NCI-H1048 (cell line): ENCODE measurements around the gene PANK4.

ENCODE experiments used
- DNase-seq: peaks from one replicate; lab custom pipeline; 2025; lab: John Stamatoyannopoulos, UW

The PANK4 gene

DNA sequence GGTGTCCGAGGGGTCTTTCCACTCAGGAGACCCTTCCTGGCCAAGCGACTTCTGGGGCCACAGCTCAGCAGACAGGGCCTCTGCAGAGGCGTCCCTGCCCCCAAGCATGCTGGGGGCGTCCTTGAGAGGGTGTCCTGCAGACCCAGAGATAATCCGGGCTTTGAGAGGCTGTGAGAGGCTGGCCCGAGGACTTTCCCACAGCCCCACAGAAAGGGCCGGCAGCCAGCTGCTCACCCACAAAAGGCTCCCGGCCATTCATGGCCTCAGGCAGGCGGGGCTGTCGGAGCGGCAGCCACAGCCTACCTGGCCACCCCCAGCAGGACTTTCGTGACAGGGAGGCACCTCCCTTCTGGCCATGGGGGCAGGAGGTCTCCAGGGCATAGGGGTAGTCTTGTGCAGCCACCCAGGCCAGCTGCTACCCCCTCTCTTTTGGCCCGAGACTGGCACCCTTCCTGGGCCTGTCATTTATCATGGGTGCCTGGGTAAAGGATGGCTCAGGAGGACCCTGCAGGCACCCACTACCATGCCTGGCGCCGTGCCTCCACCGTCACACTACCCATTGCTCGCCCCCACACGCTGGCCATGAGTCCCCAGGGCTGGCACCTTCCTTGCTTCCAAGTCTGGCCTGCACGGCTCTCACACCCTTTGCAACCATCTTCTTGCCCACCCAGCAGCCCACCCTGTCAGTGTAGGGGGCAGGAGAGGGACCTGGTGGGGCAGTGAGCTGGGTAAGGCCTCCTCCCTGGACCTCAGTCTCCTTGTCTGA lies 18.7 kb upstream of the PANK4 start:
- DNase-seq, result no peak

DNA sequence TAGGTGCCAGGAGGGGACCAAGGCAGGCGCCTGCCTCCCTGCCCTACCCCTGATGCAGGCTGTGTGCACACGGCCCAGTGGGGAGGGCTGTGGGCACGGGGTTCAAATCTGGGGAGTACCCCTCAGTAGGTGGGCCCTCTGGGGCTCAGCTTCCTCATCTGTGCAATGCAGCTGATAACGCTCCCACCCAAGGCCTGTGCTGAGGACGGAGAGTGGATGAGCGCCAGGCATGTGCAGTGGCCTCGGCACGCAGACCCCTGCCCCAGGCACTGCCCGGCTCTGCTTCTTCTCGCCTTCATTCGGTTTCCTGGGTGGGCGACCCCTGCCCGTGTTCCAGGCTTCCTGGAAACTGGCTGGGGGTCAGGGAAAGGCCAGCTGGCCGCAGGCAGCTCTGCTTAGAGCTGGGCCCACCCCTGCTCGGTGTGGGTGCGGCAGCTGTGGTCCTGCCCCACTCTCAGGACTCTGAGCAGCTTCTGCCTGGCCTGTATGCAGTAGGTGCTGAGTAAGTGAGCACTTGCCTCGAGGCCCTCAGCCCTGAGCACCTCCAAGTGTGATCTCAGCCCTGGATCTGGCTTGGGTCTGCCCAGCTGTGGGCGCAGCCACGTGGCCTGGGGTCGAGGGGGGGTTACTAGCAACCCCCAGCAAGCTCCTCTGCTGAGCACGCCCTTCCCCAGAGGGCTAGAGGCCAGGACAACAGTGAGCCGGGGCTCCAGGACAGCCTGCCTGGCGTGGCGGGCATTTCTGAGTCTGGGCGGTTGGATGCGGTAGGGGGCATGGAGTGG lies 17.9 kb upstream of the PANK4 start:
- no peak for DNase-seq

DNA sequence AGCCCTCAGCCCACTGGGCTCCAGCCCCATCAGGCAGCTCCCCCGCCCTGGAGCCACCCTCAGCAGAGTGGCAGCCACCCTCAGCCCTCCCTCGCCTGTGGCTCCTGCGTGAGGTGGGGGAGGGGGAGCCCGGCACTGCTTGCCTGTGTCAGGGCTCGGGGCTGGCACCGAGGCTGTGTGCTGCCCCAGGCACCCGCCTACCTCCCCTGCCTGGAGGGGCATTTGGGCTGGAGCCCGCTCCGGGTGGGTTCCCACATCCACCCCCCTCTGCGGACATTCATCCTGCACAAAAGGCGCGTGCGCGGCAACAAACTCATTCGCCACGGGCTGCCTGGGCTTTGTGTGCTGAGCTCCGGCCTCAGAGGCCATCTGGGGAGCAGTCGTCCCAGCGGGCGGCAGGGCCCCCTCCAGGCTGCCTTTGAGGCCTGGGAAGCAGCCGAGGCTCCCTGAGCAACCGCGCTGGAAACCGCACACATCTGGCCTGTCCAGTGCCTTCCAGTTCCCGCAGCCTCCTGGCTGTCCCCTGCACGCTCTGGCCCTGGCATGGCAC lies 17.2 kb upstream of the PANK4 start:
- no peak for DNase-seq

DNA sequence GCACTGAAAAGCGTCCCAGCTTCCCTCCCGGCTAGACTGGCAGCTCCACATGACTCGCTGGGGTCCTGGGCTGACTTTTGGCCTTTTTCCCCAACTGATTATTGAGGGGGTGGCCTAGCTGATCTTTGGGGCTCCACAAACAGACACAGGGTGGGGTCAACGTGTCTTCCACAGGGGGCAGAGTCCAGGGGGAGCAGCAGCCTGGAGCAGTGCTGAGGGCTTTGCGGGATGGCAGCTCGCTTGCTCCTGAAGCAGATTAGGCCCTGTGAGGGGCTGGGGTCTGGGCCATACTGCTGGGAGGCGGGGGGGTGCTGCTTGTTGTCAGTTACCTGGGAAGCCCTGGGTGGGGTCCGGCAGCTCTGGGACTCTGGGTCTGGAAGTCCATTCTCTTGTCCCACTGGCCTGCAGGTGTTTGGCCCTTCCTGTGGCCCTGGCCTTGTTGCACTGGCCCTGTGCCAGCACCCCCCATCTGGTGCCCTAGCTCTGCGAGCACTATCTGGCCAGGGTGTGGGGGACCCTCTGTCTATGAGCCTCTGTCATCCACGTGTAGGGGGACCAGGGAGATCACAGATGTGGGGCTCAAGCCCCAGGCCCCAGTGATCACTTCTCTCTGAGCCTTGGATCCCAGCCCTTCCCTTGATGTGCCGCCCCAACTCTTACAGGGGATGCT lies 16.0 kb upstream of the PANK4 start:
- no peak for DNase-seq

DNA sequence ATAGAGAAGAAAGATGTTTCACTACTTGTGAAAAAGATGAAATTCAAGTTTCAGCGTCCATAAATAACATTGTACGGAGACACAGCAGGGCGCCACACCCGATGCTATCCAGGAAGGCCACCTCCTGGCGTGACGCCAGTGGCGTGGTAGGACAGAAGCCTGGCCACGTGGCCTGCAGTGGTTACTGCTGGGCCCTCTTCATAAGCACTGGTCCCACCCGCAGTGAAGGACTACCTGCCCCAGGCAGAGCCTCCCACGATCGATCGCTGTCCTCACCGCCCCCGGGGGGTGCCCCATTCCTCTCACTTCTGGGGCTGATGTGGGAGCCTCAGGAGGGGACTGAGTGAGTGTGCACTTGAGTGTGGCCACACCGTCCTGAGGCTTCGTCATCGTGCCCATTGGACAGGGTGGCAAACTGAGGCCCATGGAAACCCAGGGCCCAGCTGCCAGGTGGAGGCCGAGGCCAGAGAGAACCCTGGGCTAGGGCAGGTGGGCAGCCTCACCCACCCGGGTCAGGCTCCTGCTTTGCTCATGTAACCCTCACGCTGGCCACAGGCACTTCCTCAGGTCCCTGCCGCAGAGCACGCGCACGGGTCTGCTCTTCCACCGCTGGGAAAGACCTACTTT lies 15.3 kb upstream of the PANK4 start:
- DNase-seq, result no peak

DNA sequence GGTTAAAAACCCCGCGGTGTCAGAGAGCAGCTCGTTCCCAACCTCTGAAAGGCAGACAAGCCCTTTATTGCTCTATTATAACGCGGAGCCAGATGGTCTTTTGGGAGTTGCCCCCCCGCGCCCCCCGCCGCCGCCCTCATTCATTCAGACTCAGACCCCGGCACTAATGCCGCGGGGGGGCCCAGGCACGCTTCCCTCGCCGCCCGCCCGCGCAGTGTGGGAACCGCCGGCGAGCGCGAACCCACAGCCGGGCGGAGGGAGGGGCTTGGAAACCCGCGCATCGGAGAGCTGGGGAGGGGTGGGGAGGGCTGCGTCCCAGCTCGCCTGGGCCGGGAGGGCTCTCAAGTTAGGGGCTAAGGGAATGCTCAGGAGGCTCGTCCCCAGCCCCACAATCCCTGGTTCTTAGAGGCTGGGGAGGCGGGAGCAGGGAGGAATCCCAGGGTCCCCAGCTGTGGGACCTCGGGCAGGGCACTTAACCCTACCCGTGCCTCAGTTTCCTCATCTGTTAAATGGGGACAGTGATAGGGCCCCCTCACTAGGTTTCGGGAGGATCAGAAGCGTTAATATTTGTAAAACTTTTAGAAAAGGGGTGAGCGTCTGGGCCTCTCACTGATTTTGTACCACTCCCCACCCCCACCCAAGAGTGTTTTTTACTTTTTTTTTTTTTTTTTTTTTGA lies 14.6 kb upstream of the PANK4 start:
- DNase-seq, result no peak

DNA sequence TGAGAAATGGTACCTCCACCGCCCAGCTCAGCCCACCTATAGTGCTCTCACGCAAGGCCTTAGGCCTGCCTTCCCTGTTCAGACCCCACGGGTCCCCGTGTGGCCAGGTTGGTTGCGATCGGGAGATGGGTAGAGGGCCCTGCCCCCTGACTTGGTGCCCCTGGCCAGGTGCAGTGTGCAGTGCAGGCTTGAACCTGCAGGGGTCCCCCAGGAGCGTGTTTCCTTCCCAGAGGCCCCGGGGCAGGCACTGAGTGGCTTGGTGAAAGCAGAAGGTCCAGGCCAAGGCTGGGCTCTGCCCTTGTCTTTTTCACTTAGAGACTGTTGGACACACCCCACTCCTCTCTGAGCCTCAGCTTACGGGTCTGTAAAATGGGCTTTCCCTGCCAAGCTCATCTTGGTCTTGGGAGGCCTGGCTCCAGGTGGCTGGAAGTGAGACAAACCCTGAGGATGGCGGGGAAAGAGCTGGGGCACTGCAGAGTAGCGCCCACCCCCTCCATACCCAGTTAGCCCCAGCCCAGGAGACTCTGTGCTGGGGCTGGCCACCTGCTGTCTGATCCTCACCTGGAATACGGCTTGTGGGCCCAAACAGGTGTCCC lies 13.0 kb upstream of the PANK4 start:
- DNase-seq, result no peak

DNA sequence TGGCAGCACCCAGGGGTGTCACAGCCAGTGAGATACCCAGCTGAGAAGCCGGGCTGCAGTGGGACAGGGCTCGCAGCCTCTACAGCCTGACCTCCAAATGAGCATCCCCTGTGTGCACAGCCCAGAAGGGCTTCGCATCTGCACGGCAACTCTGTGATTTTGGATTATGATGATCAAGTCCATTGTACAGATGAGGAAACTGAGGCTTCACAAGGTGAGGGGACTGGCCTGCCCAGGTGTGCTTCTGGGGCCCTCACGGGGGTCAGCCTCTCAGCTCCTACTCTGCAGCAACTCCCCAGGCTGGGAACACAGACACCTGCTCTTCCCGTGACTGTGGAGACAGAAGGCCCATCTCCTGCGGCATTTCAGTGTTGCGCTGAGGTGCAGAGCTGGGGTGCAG lies 12.5 kb upstream of the PANK4 start:
- no peak for DNase-seq

DNA sequence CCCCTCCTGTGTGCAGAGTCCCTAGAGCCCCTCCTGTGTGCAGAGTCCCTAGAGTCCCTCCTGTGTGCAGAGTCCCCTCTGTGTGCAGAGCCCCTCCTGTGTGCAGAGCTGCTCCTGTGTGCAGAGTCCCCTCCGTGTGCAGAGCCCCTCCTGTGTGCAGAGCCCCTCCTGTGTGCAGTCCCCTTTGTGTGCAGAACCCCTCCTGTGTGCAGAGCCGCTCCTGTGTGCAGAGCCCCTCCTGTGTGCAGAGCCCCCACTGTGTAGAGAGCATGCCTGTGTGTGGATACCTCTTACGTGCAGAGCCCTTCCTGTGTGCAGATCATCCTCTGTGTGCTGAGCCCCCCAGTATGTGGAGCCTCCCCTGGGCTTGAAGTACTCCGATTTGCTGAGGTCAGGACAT lies 12.0 kb upstream of the PANK4 start:
- DNase-seq, result no peak

DNA sequence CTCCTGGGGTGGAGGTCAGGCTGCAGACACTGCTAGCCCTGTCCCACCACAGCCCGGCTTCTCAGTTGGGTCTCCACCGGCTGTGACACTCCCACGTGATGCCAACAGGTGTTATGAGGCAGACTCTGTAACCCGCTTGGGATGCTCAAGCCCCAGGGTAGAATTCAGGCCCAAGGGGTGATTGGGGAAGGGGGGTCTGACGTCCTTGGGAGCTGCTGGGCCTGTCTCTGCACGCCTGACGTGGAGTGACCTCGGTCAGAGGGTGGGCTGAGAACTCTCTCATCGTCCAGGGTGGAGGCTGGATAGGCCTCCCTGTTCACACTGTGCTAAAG lies 11.4 kb upstream of the PANK4 start:
- DNase-seq, result no peak

DNA sequence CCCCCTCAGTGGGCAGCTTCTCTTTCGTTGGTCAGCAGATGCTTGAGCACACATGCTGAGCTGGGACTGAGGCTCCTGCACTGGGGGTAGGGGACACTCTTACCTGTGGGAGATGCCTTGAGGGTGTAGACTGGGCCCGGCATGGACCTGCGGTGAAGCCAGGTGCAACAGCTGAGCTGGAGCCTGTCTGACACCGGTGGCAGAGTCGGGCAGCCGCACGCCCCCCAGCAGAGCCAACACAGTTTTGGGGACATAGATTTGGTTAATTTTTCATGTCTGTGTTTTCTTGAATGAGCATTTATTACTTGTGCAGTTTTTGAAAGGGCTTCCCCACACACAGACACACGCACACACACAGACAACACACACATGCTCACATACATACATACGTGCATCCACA lies 9.6 kb upstream of the PANK4 start:
- DNase-seq, result no peak

DNA sequence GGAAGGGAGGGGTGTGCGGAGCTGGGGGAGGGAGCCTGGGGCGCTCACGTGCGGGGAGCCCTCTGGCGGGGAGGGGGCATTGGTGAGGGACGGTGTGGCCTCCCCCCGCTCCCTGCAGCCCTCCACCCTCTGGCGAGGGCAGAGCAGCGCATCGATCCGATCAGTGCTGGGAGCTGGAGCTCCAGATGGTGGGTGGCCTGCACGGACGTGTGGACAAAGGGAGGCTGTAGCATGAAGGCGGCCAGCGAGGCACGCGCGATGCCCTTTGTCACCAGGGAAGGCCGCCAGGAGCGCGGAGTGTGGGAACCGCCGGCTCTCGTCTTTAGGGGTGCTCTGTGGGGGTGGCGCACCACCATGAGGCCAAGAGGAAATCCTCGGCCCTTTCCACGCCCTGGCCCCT lies 9.1 kb upstream of the PANK4 start:
- no peak for DNase-seq

DNA sequence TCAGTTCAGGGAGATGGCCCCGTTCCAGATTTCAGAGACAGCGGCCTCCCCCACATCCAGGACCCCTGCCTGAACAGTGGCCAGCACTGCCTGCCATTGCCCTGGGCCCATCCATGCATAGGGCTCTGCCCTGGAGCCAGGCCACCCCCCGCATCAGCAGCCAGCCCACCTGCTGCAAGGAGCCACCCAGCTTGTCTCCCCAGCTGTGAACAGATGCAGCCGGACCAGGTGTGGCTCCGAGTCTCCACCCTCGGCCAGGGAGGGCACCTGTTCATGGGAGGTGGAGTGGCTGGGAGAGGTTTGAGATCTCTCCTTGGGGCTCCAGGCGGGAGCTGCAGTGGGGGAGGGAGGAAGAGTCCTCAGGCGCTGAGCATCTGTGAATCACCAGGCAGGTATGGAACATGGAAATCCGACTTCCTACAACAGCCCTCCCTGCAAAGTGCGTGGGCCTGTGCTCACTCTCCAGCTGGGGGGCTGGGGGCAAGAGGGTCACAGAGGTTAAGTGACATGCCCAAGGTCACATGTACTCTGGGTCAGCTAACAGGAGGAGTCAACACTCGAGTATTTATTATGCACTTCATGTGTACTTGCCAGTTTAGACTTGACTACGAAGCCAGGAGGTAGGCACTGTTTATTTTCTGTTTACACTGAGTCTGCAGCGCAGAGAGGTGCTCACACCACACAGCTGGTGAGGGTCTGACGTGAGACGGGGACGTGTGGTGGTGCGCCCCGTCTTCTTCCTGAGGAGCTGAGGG lies 8.5 kb upstream of the PANK4 start:
- no peak for DNase-seq

DNA sequence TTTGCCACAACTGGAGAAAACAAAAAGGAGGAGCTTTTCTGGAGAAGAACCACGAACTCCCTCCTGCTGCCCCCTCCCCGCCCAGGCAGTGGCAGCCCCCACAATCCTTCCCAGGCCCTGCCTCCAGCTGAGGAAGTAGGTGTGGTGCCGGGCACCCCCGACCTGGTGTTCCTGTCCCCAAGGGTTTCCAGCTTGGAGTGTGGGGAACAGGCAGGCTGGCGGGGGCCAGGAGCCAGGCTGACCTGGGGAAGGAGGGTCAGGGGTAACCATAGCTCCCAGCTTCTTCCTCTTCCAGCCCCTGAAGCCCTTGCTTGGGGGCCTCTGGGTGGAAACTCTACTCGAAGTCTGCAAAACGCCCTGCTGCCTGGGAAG lies 7.9 kb upstream of the PANK4 start:
- DNase-seq, result no peak

DNA sequence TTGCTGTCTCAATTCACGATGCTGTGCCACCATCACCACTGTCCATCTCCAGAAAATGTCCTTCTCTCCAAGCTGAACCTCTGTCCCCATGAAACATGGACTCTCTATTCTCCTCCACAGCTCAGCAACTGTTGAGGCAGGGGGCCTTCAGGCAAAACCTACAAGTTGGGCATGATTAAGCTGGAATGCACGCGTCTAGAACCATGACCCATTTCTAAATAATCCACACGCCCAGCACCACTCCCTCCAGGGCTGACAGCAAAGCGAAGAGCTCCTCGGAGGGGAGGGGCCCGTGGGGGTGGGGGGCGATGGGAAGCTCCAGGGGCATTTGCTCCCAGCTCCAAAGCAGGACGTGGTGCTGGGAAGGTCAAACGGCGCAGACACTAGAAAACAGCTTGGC lies 7.0 kb upstream of the PANK4 start:
- DNase-seq, result no peak

DNA sequence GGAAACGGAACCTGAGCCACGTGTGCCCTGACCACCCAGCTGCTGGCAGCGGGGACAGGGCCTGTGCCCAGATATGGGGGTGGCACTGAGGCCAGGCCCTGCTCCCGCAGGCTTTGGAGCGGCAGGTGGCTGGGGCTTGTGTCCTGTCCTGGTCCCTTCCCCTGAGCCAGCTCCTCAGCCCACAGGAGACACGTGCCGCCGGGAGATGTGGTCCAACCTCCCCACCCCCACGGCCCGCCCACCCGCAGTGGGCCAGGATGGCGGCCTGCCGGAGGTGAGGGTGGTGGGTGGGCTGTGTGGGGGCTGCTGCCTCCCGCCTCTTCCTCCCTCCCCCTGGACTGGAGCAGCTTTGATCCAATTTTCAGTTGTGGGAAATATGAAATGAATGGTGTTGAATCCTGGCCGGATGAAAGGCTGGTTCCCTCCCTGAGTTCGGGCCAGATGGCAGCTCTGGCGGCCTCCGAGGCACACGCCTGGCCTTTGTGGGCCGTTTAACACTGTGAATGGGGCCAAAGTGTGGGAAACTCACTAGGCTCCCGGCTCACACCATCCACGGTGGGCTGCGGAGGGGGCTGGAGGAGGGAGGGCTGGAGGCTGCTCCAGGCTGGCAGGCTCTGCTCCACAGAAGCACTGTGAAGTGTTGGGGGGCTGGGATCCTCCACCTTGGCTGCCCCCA lies 6.2 kb upstream of the PANK4 start:
- DNase-seq, result no peak

DNA sequence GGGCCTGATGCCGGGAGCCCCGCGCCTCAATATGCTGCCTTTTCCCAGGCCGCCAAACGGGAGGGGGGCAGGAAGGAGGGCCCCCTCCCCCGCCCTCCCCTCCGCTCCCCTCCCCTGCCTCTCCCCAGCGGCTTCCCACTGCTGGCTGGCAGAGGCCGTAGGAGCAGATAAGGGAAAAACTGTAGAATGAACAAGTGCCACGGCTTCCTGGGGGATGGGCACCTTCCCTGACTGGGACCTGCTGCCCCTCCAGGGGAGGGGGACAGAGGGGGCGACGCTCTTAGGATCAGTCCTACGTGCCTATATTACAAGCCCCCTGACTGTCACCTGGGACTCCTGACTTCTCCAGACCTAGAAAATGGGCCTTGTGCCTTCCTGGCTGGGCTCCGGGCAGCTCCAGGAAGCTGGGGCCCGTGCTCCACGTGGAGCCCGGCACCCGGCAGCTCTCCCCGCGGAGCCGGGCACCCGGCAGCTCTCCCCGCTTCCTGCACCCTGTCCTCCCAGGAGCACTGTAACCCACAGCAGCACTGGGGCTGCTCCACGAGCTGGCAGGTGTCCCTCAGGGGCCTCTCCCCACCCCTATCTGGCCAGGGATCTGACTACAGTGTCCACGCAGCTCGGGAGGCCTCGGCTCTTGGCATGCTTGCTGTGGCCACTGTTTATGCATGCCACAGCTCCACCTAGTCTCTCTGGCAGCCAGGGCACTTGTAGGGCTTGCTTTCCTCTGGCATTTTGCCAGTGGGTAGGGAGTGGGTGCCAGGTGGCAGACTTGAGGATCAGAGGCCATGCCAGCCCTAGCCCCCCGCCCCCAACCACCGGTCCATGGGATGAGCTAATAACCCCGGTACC lies 4.3 kb upstream of the PANK4 start:
- DNase-seq, result no peak

DNA sequence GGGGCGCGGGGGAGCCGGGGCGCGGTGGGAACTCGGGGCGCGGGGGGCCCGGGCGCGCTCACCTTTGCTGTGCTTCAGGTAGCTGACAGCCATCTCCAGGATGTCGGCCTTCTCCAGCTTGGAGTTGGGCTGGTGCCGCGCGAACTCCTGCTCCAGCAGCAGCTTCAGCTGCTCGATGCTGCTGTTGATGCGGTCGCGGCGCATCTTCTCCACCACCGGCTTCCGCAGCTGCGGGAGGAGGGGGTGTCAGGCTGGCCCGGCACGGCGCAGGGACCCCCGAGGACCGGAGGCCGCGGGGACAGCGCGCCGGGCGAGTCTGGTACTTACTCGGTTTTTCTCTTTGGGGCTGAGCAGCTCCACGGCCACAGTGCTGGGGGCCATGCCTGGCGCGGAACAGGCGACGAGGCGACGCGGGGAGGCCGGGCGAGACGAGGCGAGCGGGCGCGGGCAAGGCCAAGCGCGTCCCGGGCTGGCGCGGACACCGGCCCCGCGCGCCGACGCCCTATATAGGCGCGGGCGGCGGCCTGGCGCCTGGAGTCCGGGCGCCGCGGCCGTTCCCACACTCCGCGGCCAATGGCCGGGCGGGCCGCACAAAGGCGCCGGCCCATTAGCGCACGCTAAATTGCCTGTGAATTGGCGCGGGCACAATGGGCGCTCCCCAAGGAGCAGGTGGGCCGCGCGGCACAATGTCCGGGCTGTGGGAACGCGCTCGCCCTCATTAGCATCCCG lies 3.6 kb upstream of the PANK4 start, which contains the start of gene HES5:
Gene HES5 (minus strand): TSS at position 480 of the 729 bp plus-strand sequence. CDS start 99 bp downstream, at position 381.
- DNase-seq, result no peak
